Peyer's patch (tissue), 4 donors: ENCODE measurements around the gene TGFB1I1.

Experiments
- POLR2A ChIP-seq, 2 donors: fragments of 450-650 bp; IDR thresholded peaks; one replicate each; pipeline ENCODE4 v1.5.1; 2017; ENCODE audit warnings: antibody characterized with exemption in 2 of 2, mild to moderate bottlenecking in 2 of 2, moderate library complexity in 2 of 2
- TF ChIP-seq, protein P1 (sequence below), 6 experiments: fragments of 450-650 bp in 4 of 6; fragments of 200-600 bp in 2 of 6; sonication (generic) in 1 of 6; IDR thresholded peaks; one replicate each; pipeline ENCODE4 v1.5.1; 2017 to 2019; ENCODE audit warnings: antibody characterized with exemption in 6 of 6, mild to moderate bottlenecking in 3 of 6, moderate library complexity in 1 of 6

DNA sequence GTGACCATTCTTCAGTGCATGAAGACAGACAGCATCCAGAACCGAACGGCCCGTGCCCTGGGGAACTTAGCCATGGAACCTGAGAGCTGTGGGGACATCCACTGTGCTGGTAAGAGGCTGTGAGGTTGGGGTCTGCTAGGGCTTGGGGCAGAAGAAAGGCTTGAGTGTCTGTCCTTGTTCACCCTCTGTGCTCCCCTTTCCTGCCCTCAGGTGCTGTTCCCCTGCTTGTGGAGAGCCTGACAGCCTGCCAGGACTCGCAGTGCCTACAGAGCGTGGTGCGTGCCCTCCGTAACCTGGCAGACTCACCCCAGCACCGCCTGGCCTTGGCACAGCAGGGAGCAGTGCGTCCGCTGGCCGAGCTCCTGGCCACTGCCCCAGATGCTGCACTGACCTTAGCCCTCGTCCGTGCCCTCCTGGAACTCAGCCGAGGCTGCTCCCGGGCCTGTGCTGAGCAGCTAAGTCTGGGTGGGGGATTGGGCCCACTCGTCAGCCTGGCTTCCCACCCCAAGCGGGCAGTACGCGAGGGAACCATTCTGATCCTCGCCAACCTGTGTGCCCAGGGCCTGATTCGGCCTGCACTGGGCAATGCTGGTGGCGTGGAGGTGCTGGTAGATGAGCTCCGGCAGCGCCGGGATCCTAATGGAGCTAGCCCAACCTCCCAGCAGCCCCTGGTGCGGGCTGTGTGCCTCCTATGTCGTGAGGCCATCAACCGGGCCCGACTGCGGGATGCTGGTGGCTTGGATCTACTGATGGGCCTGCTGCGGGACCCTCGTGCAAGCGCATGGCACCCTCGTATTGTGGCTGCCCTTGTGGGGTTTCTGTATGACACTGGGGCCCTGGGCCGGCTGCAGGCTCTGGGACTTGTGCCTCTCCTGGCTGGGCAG, 9.8 kb upstream of the TGFB1I1 start:
- TF ChIP-seq, protein P1, sequence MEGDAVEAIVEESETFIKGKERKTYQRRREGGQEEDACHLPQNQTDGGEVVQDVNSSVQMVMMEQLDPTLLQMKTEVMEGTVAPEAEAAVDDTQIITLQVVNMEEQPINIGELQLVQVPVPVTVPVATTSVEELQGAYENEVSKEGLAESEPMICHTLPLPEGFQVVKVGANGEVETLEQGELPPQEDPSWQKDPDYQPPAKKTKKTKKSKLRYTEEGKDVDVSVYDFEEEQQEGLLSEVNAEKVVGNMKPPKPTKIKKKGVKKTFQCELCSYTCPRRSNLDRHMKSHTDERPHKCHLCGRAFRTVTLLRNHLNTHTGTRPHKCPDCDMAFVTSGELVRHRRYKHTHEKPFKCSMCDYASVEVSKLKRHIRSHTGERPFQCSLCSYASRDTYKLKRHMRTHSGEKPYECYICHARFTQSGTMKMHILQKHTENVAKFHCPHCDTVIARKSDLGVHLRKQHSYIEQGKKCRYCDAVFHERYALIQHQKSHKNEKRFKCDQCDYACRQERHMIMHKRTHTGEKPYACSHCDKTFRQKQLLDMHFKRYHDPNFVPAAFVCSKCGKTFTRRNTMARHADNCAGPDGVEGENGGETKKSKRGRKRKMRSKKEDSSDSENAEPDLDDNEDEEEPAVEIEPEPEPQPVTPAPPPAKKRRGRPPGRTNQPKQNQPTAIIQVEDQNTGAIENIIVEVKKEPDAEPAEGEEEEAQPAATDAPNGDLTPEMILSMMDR (IDR thresholded peaks at IDR 0.05): no peak
- no peak for TF ChIP-seq POLR2A (IDR thresholded peaks at IDR 0.05)
